Measurements from ENCODE around the gene IFNAR2. TPM values are rescaled to one million over a fixed set of nuclear protein-coding genes. Genes with fewer than 3 reads are reported as not detected.

Gene IFNAR2
- total and polyA plus RNA-seq, 4 donors: 21.4 to 38.4 (median 27.5) TPM

GRCh38 chr21:33189237-33189636 lies 40.5 kb upstream of the IFNAR2 start:
- no peak overlapping the region for H3K9ac ChIP-seq (ENCODE audit: insufficient read depth in 1 of 2, low read length in 2 of 2)
- no peak for TF ChIP-seq CTCF (IDR thresholded peaks at IDR 0.05; ENCODE audit: control extremely low read depth, extremely low read depth)
- no peak overlapping the region for H3K4me3 ChIP-seq
- DNase-seq: no peak
- peaks cover 0 to 14% (median 9%) of the 10 kb centered on the region in 3 donors for H3K27me3 ChIP-seq (ENCODE audit: control insufficient read depth in 3 of 3, insufficient read depth in 3 of 3, low read length in 2 of 3)
- ATAC-seq (ENCODE audit: insufficient read depth, low FRiP score): no peak
- H3K36me3 ChIP-seq (ENCODE audit: control insufficient read depth in 4 of 4, insufficient read depth in 4 of 4, low read length in 4 of 4): no peaks in the 10 kb centered on the region
- 30 to 44% methylated on average over 4 of the region's 4 CpGs for WGBS, 2 donors
- H3K9me3 ChIP-seq (ENCODE audit: control insufficient read depth in 4 of 4, insufficient read depth in 3 of 4, low read length in 3 of 4): no peaks in the 10 kb centered on the region
- no peak overlapping the region for H3K27ac ChIP-seq (ENCODE audit: low read depth in 1 of 2, low read length in 1 of 2)
- peaks cover 0 to 5% (median 3%) of the 10 kb centered on the region in 5 donors for H3K4me1 ChIP-seq (ENCODE audit: control insufficient read depth in 5 of 5, insufficient read depth in 5 of 5, low read length in 5 of 5)

GRCh38 chr21:33189824-33190223 lies 39.9 kb upstream of the IFNAR2 start:
- no peak for TF ChIP-seq CTCF (IDR thresholded peaks at IDR 0.05; ENCODE audit: control extremely low read depth, extremely low read depth)
- Histone ChIP-seq H3K9ac (ENCODE audit: insufficient read depth in 1 of 2, low read length in 2 of 2) (no peak overlapping the region), H3K9me3 (ENCODE audit: control insufficient read depth in 4 of 4, insufficient read depth in 3 of 4, low read length in 3 of 4) (no peaks in the 10 kb centered on the region), H3K4me1 (ENCODE audit: control insufficient read depth in 5 of 5, insufficient read depth in 5 of 5, low read length in 5 of 5) (peaks cover 0 to 5% (median 3%) of the 10 kb centered on the region in 5 donors), H3K27me3 (ENCODE audit: control insufficient read depth in 3 of 3, insufficient read depth in 3 of 3, low read length in 2 of 3) (peaks cover 0 to 14% (median 9%) of the 10 kb centered on the region in 3 donors), H3K36me3 (ENCODE audit: control insufficient read depth in 4 of 4, insufficient read depth in 4 of 4, low read length in 4 of 4) (no peaks in the 10 kb centered on the region), H3K27ac (ENCODE audit: low read depth in 1 of 2, low read length in 1 of 2) (no peak overlapping the region), H3K4me3 (no peak overlapping the region)
- DNase-seq: no peak
- ATAC-seq (ENCODE audit: insufficient read depth, low FRiP score): no peak
- WGBS, 2 donors: 70 to 75% methylated on average over 3 of the region's 3 CpGs

GRCh38 chr21:33196941-33197374 lies 32.8 kb upstream of the IFNAR2 start:
- peak; percentile 64 to 84 (median 79) for DNase-seq
- Histone ChIP-seq H3K9ac (ENCODE audit: insufficient read depth in 1 of 2, low read length in 2 of 2) (peak overlapping the region in 1 of 2 donors; percentile 50), H3K36me3 (ENCODE audit: control insufficient read depth in 4 of 4, insufficient read depth in 4 of 4, low read length in 4 of 4) (no peaks in the 10 kb centered on the region)

More at GRCh38 chr21:33196941-33197374, 32.8 kb upstream of the IFNAR2 start:
- peak overlapping the region in 1 of 2 donors; percentile 42 for H3K27ac ChIP-seq (ENCODE audit: low read depth in 1 of 2, low read length in 1 of 2)
- H3K4me3 ChIP-seq: no peak overlapping the region
- peak; percentile 47 for TF ChIP-seq CTCF (IDR thresholded peaks at IDR 0.05; ENCODE audit: control extremely low read depth, extremely low read depth)
- H3K9me3 ChIP-seq (ENCODE audit: control insufficient read depth in 4 of 4, insufficient read depth in 3 of 4, low read length in 3 of 4): no peaks in the 10 kb centered on the region
- ATAC-seq (ENCODE audit: insufficient read depth, low FRiP score): peak; percentile 35
- 12 to 14% methylated on average over 14 of the region's 14 CpGs for WGBS, 2 donors
- no peaks in the 10 kb centered on the region for H3K27me3 ChIP-seq (ENCODE audit: control insufficient read depth in 3 of 3, insufficient read depth in 3 of 3, low read length in 2 of 3)
- H3K4me1 ChIP-seq (ENCODE audit: control insufficient read depth in 5 of 5, insufficient read depth in 5 of 5, low read length in 5 of 5): peaks cover 0 to 41% (median 18%) of the 10 kb centered on the region in 5 donors
